ENCODE measurements around the gene OR4D2. TPM values are rescaled to one million over a fixed set of nuclear protein-coding genes. Genes with fewer than 3 reads are reported as not detected.

Gene OR4D2
- total RNA-seq (2012; rRNA removed), result not detected in 2 replicates
- not detected in 2 replicates for polyA plus RNA-seq (2012; rRNA removed)
- polyA plus RNA-seq (2012; cell fraction: cytosol; rRNA removed), result not detected in 2 replicates
- not detected in 2 replicates for polyA plus RNA-seq (2012; cell fraction: nucleus; rRNA removed; ENCODE audit: low replicate concordance)
- not detected for Bru-seq, nascent RNA
- BruChase-seq, experiment 1, labeled RNA remaining after a 6-hour chase, result not detected
- not detected for BruChase-seq, experiment 2, labeled RNA remaining after a 2-hour chase
- long read RNA-seq, result 0 reads

DNA sequence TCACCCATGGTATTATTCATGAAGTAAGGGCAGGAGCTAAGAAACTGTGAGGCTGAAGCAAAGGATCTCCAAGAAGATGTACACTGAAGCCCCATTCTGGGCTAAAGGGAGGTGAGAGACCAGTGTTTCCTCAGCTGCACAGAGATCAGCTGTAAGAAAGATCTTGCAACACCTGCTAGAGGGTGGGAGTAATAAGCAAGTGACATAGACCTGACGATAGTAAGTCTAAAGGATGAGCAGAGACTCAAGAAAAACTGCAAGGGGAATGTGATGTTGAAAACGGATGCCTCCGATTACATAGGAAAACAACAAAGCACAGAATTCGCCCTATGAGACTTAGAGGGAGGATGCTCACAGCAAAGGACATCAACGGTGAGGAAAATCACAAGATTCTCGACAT is at the start of gene OR4D2:
TSS of gene OR4D2 (plus strand) at position 301 of the 400 bp plus-strand sequence. CDS start 2,674 bp downstream, outside the sequence.
- H2BK15ac ChIP-seq (ENCODE audit: low read depth, low read length), result no peak within 1 kb of the TSS
- H2AFZ ChIP-seq (replicated peaks; ENCODE audit: low read length, poor library complexity), result no peak within 1 kb of the TSS
- BruUV-seq (replicated peaks), result no TSS peak
- no peaks in the 10 kb centered on the region for H3K79me1 ChIP-seq (ENCODE audit: low read depth in 1 of 2, low read length in 2 of 2)
- no peak within 1 kb of the TSS for H2BK120ac ChIP-seq (ENCODE audit: low read depth, low read length)
- no peak within 1 kb of the TSS for H2AK9ac ChIP-seq (replicated peaks; ENCODE audit: low read depth, low read length, poor library complexity)
- ChIA-PET CTCF (no interaction called here), POLR2A (ENCODE audit: unreplicated experiment) (no interaction called here)
- H3K56ac ChIP-seq (ENCODE audit: extremely low read depth, insufficient read depth, low read length), result no peak within 1 kb of the TSS
- dilution Hi-C loops (cut with HindIII; ENCODE audit: low sequenced_read_pairs, unreplicated experiment), result no loop called here
- H4K20me1 ChIP-seq (ENCODE audit: insufficient read depth, low read length), result no peaks in the 10 kb centered on the region
- no peak within 1 kb of the TSS for H3K9ac ChIP-seq (ENCODE audit: low read depth, low read length)
- intact Hi-C loops (cut with micrococcal nuclease), result no loop called here
- no peak within 1 kb of the TSS for H3K4me3 ChIP-seq (ENCODE audit: insufficient read depth, low read depth, low read length)
- H3K4me1 ChIP-seq (ENCODE audit: control insufficient read depth, insufficient read depth, low read length), result no peaks in the 10 kb centered on the region
- no peaks in the 10 kb centered on the region for H3K9me1 ChIP-seq (ENCODE audit: insufficient read depth, low read length)
- H4K91ac ChIP-seq (ENCODE audit: insufficient read depth, low read depth, low read length), result no peak within 1 kb of the TSS
- no peaks in the 10 kb centered on the region for H3K36me3 ChIP-seq (ENCODE audit: control insufficient read depth, insufficient read depth, low read length)
- in situ Hi-C loops (cut with MboI; ENCODE audit: low sequenced_read_pairs), result no loop called here
- no peak within 1 kb of the TSS for H3K4me2 ChIP-seq (ENCODE audit: low read depth, low read length)
- no peak within 1 kb of the TSS for H4K8ac ChIP-seq (ENCODE audit: low read depth in 2 of 2, low read length in 2 of 2)
- ATAC-seq (ENCODE audit: low read depth) (no peak), DNase-seq (no peak)
- no peak within 1 kb of the TSS for H2BK20ac ChIP-seq (ENCODE audit: low read depth, low read length)
- no peak within 1 kb of the TSS for H3K14ac ChIP-seq (replicated peaks; ENCODE audit: low read depth, low read length)
- H3K27ac ChIP-seq (ENCODE audit: insufficient read depth, low read length), result no peak within 1 kb of the TSS
- H3K4ac ChIP-seq (ENCODE audit: low read depth, low read length), result no peak within 1 kb of the TSS
- no peak within 1 kb of the TSS for H2AK5ac ChIP-seq (ENCODE audit: low read depth, low read length)
- H3K9me3 ChIP-seq (ENCODE audit: control insufficient read depth, insufficient read depth, low read length), result no peaks in the 10 kb centered on the region
- WGBS, 2 experiments (ENCODE audit: extremely low coverage in 2 of 2, insufficient read length in 1 of 2), result no CpG with 5 or more reads among the region's 6 CpGs
- peaks cover 2% of the 10 kb centered on the region; the same call in 1 of the 2 replicates for H3K27me3 ChIP-seq (ENCODE audit: control insufficient read depth, insufficient read depth, low read length)
- H4K5ac ChIP-seq (ENCODE audit: low read depth, low read length), result no peak within 1 kb of the TSS
- TF ChIP-seq MAFK (IDR thresholded peaks at IDR 0.05; ENCODE audit: low read depth, low read length), result no peak
- TF ChIP-seq FOS (IDR thresholded peaks at IDR 0.05; ENCODE audit: low read depth, low read length), result no peak
- no peak for TF ChIP-seq CHD1 (IDR thresholded peaks at IDR 0.05; ENCODE audit: low read depth, low read length)
- TF ChIP-seq, protein P1, sequence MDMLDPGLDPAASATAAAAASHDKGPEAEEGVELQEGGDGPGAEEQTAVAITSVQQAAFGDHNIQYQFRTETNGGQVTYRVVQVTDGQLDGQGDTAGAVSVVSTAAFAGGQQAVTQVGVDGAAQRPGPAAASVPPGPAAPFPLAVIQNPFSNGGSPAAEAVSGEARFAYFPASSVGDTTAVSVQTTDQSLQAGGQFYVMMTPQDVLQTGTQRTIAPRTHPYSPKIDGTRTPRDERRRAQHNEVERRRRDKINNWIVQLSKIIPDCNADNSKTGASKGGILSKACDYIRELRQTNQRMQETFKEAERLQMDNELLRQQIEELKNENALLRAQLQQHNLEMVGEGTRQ (IDR thresholded peaks at IDR 0.05; ENCODE audit: low read depth, low read length), result no peak
- no peak for TF ChIP-seq SMC3 (IDR thresholded peaks at IDR 0.05; ENCODE audit: low read depth, low read length)
- TF ChIP-seq, protein P2, sequence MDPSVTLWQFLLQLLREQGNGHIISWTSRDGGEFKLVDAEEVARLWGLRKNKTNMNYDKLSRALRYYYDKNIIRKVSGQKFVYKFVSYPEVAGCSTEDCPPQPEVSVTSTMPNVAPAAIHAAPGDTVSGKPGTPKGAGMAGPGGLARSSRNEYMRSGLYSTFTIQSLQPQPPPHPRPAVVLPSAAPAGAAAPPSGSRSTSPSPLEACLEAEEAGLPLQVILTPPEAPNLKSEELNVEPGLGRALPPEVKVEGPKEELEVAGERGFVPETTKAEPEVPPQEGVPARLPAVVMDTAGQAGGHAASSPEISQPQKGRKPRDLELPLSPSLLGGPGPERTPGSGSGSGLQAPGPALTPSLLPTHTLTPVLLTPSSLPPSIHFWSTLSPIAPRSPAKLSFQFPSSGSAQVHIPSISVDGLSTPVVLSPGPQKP (IDR thresholded peaks at IDR 0.05; ENCODE audit: borderline replicate concordance, low read depth, low read length), result no peak
- TF ChIP-seq CEBPB (IDR thresholded peaks at IDR 0.05; ENCODE audit: low read depth, low read length), result no peak
- no peak for TF ChIP-seq RAD21 (IDR thresholded peaks at IDR 0.05; ENCODE audit: low read length)
- no peak for TF ChIP-seq RFX5 (IDR thresholded peaks at IDR 0.05; ENCODE audit: low read depth, low read length)
- no peak for TF ChIP-seq NFE2L2 (IDR thresholded peaks at IDR 0.05; ENCODE audit: low read depth, low read length)
- no peak for TF ChIP-seq BHLHE40 (IDR thresholded peaks at IDR 0.05; ENCODE audit: low read depth, low read length)
- no peak for TF ChIP-seq MAZ (IDR thresholded peaks at IDR 0.05; ENCODE audit: borderline replicate concordance, low read depth, low read length)
- H3K18ac ChIP-seq (ENCODE audit: low read depth, low read length), result no peak within 1 kb of the TSS
- no peak within 1 kb of the TSS for H2BK5ac ChIP-seq (ENCODE audit: low read depth, low read length, poor library complexity, severe bottlenecking)
- H3K23ac ChIP-seq (ENCODE audit: low read depth, low read length), result no peak within 1 kb of the TSS

Measured in IMR-90 (cell line).